Smooth muscle cell (in vitro differentiated cells): Measurements from ENCODE around the gene ARX. TPM values are rescaled to one million over a fixed set of nuclear protein-coding genes. Genes with fewer than 3 reads are reported as not detected.

Experiments
- DNase-seq: peaks from one replicate; lab custom pipeline; 2025; ENCODE audit not compliant: unreplicated experiment; lab: John Stamatoyannopoulos, UW
- H2AFZ ChIP-seq: fragments of 200-600 bp; sonication (generic); 2 replicates; pipeline ENCODE4 v1.6.0; 2016; ENCODE audit warnings: antibody characterized with exemption, low read depth, mild to moderate bottlenecking
- H3F3A ChIP-seq: fragments of 200-600 bp; sonication (generic); 2 replicates; pipeline ENCODE4 v1.6.0; 2017; ENCODE audit warnings: antibody characterized with exemption, low read depth
- H3K27ac ChIP-seq: fragments of 200-600 bp; sonication (generic); 2 replicates; pipeline ENCODE4 v1.5.1; 2016; ENCODE audit warnings: low read depth, mild to moderate bottlenecking
- H3K27me3 ChIP-seq: fragments of 200-600 bp; sonication (generic); 2 replicates; pipeline ENCODE4 v1.6.1; 2016; ENCODE audit warnings: low read depth, mild to moderate bottlenecking
- H3K36me3 ChIP-seq: fragments of 200-600 bp; sonication (generic); 2 replicates; pipeline ENCODE4 v1.5.1; 2016; ENCODE audit warnings: low read depth
- H3K4me1 ChIP-seq: fragments of 200-600 bp; sonication (generic); 2 replicates; pipeline ENCODE4 v1.5.1; 2016; ENCODE audit warnings: low read depth
- H3K4me2 ChIP-seq: fragments of 200-600 bp; sonication (generic); 2 replicates; pipeline ENCODE4 v1.6.0; 2016; ENCODE audit warnings: mild to moderate bottlenecking
- H3K4me3 ChIP-seq: fragments of 200-600 bp; sonication (generic); 2 replicates; pipeline ENCODE4 v1.5.1; 2016; ENCODE audit warnings: mild to moderate bottlenecking
- H3K79me2 ChIP-seq: fragments of 200-600 bp; sonication (generic); 2 replicates; pipeline ENCODE4 v1.6.0; 2016; ENCODE audit warnings: low read depth, mild to moderate bottlenecking
- H3K9ac ChIP-seq: fragments of 200-600 bp; sonication (generic); 2 replicates; pipeline ENCODE4 v1.6.0; 2016; ENCODE audit warnings: low read depth
- H3K9me3 ChIP-seq: fragments of 200-600 bp; sonication (generic); replicated peaks from 2 replicates; pipeline ENCODE4 v1.5.1; 2016; ENCODE audit warnings: low read depth
- H4K20me1 ChIP-seq: fragments of 200-600 bp; sonication (generic); 2 replicates; pipeline ENCODE4 v1.6.0; 2016; ENCODE audit warnings: low read depth
- WGBS: methylation state at CpG from one replicate; pipeline ENCODE4 v1.1.7; 2016; ENCODE audit warnings: low lambda C conversion rate; 5-methylcytosine and 5-hydroxymethylcytosine counted together
- polyA plus RNA-seq: library from polyadenylated mRNA; unstranded; fragments of >200 nt; fragmentation: Nextera tagmentation; extraction: Ambion mirVana; gene quantifications from 2 replicates; pipeline ENCODE4 v1.2.1, GENCODE V29; 2016
- total RNA-seq: library from RNA; depleted of rRNA; stranded (reverse); fragments of >200 nt; gene quantifications from 2 replicates; pipeline ENCODE4 v1.2.3, GENCODE V29; 2014
- TF ChIP-seq, protein P1 (sequence below): fragments of 200-600 bp; sonication (generic); IDR thresholded peaks from 2 replicates; pipeline ENCODE4 v1.5.1; 2017; ENCODE audit warnings: borderline replicate concordance, mild to moderate bottlenecking, antibody characterized with exemption; ENCODE audit not compliant: insufficient read depth, poor library complexity, severe bottlenecking

ARX gene
- total and polyA plus RNA-seq, 2 experiments from 2014 or later, result not detected

DNA sequence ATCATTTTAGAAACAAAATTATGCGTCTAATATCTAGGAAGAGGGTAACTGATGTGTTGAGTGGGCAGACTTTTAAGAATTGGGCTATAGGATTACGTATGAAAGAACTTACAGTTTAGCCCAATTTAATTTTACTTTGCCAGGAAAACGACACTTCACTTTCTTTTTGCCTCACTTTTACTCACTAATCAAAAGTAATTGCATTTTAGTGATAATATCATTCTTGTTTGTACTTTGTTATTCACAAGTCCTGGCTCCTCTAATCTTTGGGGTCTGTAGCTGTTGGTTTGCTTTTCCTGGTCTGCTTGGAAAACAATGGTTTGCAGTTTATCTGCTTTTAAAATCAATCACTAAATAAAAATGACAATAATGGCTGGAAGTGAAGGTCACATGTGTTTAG is 2.9 kb upstream of the ARX start:
- Histone ChIP-seq H3K27ac (no peak overlapping the region), H3K4me1 (peaks cover 33% of the 10 kb centered on the region), H3K4me2 (no peak overlapping the region), H4K20me1 (no peaks in the 10 kb centered on the region), H3K36me3 (no peaks in the 10 kb centered on the region), H3K27me3 (peaks cover 100% of the 10 kb centered on the region), H3K9ac (no peak overlapping the region), H3K9me3 (no peaks in the 10 kb centered on the region), H3K4me3 (no peak overlapping the region), H3F3A (no peaks in the 10 kb centered on the region), H2AFZ (no peak overlapping the region), H3K79me2 (no peaks in the 10 kb centered on the region)
- no peak for DNase-seq
- TF ChIP-seq, protein P1, sequence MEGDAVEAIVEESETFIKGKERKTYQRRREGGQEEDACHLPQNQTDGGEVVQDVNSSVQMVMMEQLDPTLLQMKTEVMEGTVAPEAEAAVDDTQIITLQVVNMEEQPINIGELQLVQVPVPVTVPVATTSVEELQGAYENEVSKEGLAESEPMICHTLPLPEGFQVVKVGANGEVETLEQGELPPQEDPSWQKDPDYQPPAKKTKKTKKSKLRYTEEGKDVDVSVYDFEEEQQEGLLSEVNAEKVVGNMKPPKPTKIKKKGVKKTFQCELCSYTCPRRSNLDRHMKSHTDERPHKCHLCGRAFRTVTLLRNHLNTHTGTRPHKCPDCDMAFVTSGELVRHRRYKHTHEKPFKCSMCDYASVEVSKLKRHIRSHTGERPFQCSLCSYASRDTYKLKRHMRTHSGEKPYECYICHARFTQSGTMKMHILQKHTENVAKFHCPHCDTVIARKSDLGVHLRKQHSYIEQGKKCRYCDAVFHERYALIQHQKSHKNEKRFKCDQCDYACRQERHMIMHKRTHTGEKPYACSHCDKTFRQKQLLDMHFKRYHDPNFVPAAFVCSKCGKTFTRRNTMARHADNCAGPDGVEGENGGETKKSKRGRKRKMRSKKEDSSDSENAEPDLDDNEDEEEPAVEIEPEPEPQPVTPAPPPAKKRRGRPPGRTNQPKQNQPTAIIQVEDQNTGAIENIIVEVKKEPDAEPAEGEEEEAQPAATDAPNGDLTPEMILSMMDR, result no peak
- WGBS, result 8% methylated on average over 3 of the region's 3 CpGs

GRCh38 chrX:25017667-25018247 is 2.0 kb upstream of the ARX start:
- TF ChIP-seq, protein P1, result no peak
- Histone ChIP-seq H3K4me2 (peak overlapping the region; percentile 85), H3K79me2 (no peaks in the 10 kb centered on the region), H3F3A (no peaks in the 10 kb centered on the region), H3K4me3 (peak overlapping the region; percentile 27), H3K27ac (no peak overlapping the region), H3K36me3 (no peaks in the 10 kb centered on the region), H2AFZ (peak overlapping the region; percentile 66), H3K27me3 (peaks cover 97% of the 10 kb centered on the region), H3K9ac (no peak overlapping the region), H4K20me1 (no peaks in the 10 kb centered on the region), H3K4me1 (peaks cover 35% of the 10 kb centered on the region), H3K9me3 (no peaks in the 10 kb centered on the region)
- 1% methylated on average over 32 of the region's 32 CpGs for WGBS
- no peak for DNase-seq

GRCh38 chrX:25016938-25017598 is 1.3 kb upstream of the ARX start:
- no peak for DNase-seq
- peak overlapping the region; percentile 85 for H3K4me2 ChIP-seq
- peaks cover 97% of the 10 kb centered on the region for H3K27me3 ChIP-seq

More at GRCh38 chrX:25016938-25017598, 1.3 kb upstream of the ARX start:
- no peak overlapping the region for H3K27ac ChIP-seq
- H3K4me3 ChIP-seq, result peak overlapping the region; percentile 27
- no peaks in the 10 kb centered on the region for H4K20me1 ChIP-seq
- H3K9ac ChIP-seq, result no peak overlapping the region
- H3F3A ChIP-seq, result no peaks in the 10 kb centered on the region
- H2AFZ ChIP-seq, result peak overlapping the region; percentile 66
- TF ChIP-seq, protein P1, result no peak
- H3K9me3 ChIP-seq, result no peaks in the 10 kb centered on the region
- WGBS, result 6% methylated on average over 17 of the region's 17 CpGs
- no peaks in the 10 kb centered on the region for H3K79me2 ChIP-seq
- H3K4me1 ChIP-seq, result peaks cover 36% of the 10 kb centered on the region
- H3K36me3 ChIP-seq, result no peaks in the 10 kb centered on the region
